Stimulated activated CD4-positive, alpha-beta T cell treated with anti-CD3 and anti-CD28 coated beads, Interleukin-1b, Interleukin-23, amount 100 ng/mL, for 1 hour (primary cell): ENCODE results near the gene AKNA.

Experiments used
- DNase-seq, 2 donors: peaks; one replicate each; pipeline ENCODE4 v3.0.0-alpha.2; 2020; ENCODE audit warnings: low read depth in 2 of 2

The AKNA gene

DNA sequence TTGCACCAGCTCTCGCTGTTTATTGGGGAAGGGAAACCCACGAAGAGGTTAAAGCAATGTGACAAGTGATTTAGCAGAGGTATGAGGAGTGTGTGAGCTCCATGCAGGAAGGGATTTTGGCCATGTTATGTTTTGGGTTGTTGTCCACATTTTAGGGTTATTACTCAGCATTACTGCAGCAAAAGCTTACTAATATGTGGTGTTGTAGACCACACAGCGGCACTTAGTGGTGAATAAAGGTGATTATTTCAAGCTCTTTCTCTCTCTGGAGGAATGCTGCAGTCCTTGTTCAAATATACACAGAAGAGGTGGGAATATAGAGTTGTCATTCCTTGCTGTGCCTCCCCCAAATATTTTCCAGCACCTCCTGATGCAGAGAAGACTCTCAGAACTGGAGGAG, 29.7 kb upstream of the AKNA start:
- DNase-seq: no peak

DNA sequence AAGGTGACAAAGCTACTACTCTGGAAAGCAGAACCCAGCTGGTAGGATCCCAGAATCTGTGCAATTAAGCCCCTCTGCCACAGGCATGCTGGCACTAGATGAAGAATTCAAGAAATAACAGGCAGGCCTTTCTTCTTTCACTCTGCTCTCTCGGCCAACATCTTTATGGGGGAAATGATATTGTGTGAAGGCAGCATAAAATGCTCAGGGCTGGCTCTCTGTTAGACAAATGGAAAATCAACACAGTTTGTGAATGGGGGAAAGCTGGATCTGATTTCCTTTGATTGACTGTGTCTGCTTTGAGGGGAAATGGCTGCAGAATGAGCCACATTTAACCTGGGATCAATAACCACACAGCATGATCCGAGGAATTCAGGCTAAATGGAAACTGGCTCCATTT, 29.1 kb upstream of the AKNA start:
- DNase-seq: no peak

DNA sequence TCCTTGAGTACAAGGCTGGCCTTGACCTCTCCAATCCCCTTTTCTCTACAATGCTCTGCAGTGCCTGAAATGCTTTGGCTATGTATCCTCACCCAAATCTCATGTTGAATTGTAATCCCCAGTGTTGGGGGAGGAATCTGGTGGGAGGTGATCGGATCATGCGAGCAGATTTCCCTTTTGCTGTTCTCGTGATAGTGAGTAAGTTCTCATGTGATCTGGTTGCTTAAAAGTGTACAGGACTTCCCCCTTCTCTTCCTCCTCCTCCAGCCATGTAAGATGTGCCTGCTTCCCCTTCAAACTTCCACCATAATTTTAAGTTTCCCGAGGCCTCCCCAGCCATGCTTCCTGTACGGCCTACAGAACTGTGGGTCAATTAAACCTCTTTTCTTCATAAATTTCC, 28.5 kb upstream of the AKNA start:
- no peak for DNase-seq

DNA sequence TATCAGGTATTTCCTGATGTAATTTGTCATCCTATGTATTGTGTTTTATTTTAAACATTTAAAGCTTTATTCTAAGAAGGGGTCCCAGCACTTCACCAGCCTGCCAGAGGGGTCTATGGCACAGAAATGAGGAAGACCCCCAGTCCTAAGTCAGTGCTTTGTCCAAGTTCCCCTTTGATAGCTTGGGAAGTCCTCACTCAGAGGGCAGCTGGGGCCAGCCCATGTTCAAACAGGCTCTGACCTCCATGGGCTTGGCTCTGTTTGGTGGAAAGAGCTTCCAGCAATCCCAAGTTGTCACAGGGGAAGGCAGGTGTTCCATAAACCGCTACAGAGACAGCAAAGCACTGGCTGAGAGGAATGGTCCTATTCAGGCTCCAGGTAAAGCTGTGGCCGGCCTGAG, 26.6 kb upstream of the AKNA start:
- DNase-seq: no peak

DNA sequence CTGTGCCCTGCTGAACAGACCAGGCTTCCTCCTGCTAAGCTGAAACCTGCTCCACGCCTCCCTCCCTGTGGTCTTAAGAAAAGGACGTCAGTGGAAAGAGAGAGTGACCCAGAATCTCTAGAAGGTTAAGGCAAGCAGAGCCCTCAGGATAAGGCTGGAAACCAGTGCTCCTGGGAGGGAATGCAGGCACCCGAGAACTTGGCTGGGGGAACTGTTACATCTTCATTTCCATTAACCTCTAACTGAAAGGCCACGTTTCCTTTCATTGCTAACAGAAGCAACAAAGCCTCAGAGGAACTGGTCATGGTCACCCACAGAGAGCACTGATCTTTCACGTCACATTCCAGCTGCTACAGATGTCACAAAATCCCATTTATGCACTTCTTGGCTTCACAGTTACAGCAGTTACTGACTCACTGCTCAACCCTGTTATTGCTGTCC, 26.1 kb upstream of the AKNA start:
- no peak for DNase-seq

DNA sequence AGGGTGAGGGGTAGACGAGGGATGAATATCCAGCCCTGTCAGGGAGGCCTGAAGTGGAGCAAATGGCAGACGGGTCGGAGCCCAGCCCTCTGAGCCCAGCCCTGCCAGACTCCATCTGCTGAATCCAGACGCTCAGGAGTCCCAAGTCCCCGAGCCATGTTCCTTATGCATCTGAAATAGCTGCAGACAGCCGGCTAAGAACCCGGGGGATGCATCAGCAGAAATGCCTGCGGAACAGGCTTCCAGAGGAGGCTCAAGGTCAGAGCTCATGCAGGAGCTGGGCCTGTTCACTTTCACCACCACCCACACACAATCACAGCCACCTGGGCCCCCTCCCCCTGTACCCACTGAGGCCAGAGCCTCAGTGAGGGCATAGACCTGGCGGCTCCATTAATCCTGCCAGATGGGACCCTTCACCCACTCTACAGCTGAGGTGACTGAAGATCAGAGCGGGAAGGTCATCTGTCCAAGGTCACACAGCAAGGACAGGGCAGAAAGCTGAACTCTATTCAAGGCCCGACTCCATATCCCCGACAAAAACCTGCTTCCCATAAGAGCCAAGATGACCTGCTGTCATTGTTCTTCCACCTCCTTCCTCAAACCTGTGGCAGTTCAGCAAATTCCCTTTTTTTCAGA, 24.4 kb upstream of the AKNA start:
- DNase-seq: no peak

DNA sequence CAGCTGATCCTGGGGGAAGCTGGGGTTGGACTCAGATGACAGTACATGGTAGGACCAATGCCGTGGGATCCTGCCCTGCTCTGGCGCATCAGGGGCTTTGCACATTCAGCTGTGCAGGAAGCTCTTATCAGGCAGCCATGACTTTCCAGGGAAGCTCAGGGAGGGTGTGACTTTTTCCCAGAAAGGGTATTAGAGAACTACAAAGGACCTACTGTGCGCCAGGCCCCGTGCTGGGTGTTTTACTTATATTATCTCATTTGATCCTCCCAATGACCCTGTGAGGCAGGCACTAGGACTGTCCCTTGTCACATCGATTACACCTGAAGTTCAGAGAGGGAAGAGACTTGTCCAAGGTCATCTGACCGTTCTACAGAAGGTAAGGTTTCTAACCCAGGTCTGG, 23.7 kb upstream of the AKNA start:
- no peak for DNase-seq

DNA sequence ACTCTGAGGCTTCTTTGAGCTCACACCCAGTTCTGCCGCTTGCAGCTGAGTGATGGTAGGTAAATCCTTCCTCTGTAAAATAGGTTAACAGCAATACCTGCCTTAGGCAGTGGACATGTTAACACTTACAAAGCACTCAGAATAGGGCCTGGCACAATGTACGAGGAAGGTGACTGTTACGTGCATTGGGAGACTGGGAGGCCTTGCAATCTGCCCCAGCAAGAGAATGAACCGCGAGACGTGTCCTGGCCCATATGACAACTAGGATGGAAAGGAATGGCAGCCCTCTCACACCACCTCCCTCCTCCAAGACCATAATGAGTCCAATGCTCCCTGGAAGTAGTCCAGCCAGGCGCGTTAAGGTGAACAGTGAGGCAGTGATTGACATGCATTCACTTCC, 23.1 kb upstream of the AKNA start:
- no peak for DNase-seq

DNA sequence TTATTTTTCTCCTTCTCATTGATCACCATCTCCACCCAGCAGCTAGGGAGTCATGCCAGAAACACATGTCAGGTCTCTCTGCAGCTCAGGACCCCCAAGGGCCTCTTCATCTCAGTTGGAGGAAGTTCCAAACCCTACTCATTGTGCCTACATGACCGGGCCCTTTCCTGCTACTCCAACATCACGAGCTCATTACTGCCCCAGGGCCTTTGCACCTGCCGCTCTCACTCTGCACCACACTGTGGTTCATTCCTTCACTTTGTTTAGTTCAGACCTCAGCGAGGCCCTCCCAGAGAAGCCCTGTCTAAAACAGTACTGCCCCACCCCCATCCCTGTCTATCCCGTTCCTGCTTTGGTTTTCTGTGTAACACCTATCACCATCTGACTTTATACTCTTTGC, 22.1 kb upstream of the AKNA start:
- no peak for DNase-seq

DNA sequence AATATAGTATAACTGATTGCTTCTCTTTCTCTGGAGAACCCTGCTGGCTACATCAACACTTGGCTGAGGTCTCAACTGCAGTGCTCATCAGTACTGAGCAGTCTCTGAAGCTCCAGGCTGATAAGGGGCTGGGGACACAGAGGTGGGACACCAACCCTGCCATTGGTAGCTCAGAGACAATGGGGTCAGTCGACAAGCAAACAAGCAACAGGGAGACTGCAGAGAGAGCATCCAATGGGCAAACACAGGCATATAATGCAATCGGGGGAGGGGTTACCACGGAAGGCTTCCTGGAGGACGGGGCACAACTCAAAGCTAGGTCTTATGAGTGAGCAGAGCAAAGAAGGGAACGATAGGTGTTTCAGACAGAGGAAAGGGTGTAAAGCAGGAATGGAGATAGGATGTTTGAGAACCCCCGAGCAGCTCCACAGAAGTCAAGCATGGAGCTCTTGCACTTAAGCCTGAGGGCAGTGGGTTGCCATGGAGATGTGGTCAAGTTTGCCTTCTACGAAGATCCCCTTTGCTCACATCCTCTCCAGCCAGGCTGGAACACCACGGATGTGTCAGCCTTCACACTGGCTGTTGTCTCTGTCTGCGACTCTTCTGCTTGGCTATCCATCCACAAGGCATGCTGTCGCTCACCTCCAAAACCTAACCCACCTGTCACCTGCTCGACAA, 21.5 kb upstream of the AKNA start:
- no peak for DNase-seq

DNA sequence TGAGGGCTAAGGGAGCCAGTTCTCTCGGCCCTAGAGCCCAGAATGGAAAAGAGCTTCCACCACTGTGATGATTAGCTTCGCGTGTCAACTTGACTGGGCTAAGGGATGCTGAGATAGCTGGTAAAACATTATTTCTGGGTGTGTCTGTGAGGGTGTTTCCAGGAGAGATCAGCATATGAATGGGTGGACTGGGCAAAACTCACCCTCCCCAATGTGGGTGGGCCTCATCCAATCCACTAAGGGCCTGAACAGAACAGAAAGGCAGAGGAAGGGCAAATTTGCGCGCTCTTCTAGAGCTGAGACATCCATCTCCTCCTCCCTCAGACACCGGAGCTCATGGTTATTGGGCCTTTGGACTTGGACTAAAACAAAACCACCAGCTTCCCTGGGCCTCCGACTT, 20.9 kb upstream of the AKNA start:
- no peak for DNase-seq

DNA sequence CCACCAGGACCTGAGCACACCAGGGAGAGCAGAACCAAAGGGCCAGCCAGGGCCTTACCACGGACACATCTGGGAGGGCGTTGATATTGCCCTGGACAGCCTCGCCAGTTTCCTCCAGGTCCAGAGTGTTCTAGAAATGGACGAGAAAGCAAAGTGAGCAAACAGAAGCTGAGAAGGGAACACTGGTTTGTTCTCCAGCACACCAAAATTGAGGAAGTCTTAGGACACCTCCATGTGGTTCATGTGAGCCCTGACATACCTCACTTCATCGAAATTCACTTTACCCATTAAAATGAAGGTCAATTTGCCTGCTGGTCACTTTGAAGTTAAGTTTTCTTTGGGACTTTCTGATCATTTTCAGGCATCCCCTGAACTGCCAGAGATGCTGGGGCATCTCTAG, 20.1 kb upstream of the AKNA start:
- DNase-seq: no peak

DNA sequence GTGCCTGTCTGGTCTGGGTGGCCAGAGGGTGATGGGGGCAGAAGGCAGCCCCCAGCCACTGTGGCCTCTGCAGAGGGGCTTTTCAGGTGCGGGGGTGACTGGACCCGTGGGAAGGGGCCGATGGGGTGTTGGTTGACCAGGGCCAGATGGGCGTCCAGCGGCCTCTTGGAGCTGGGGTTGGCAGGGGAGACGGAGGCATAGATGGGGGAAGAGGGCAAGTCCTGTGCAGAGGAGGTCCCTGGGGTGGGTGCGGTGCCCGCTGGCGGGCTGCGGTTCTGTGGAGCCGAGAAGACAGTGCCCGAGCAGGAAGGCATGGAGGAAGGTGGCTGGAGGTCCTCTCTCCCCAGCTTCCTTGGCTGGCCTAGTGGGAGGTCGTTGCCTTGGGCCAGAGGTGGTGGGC, 18.7 kb upstream of the AKNA start:
- DNase-seq: no peak

DNA sequence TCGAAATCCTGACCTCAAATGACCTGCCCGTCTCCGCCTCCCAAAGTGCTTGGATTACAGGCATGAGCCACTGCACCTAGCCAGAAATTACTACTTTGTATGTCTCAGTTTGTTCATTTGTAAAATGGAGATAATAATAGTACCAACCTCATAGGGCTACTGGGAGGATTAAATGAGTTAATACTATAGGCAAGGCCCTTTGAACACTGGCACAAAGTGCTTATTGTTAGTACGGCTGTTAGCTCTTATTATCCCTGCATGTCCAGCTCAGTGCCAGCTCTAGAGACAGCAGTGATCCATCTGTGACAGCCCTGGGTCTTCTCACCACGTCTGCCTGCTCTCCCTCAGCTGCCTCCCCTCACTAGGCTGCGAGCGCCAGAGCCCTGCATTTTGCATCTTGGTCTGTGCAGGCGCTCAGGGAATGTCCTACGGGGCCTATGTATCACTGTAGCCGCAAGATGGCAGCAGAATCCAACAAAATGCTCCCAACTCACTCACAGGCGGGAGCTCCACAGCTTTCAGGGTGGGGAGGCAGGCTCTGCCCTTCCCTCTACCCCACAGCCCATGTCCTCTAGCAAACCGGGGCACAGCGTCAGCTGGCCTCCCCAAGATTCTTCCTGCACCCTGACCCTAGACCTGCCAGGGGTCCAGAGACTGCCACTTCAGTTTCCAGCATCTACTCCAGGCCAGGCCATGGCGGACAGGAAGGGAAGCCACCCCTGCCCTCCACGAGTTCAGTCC, 17.7 kb upstream of the AKNA start:
- DNase-seq: peak; percentile 50 to 57

DNA sequence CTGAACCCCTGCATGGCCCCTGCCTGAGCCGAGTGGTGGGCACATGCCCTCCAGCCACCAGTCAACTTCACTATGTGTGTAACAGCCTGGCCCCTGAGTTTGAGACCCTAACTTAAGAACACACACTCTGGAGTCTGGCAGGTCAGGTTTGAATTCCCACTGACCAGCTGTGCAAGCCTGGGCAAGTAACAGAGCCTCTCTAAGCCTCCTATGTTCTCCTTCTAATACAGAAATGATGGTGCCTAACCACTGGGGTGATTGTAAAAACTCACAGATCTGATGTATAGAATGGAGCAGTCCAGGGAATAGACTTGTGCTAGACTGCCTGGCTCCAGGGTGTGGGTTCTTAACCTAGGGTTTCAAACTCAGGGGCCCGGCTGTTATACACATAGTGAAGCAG, 16.7 kb upstream of the AKNA start:
- DNase-seq: no peak

DNA sequence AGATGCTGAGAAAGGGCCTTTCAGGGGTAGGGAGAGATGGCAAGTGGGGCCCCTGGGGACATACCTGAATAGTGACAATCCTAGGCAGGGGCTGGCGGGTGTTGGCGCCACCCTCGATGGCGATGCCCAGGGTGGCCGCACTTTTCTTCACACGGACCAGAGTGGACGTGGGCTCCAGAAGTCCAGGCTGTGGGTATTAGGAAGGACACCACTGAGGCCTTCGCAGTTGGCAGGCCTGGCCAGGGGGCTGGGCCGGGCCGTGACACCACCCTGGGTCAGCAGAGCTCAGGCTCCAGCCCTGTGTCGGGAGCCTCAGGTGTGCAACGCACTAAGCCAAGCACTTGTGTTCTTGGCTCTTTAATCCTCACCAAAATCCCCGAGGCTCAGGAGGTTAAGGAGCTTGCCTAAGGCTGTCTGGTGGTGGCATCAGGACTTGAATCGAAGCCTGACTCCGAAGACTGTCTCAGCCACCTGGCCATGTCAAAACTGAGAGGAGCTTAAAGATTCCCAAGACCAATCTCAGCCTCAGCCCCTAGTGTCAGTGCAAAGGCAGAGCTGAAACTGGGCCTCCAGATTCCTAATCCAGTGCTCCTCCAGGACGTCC, 15.5 kb upstream of the AKNA start:
- DNase-seq: no peak

DNA sequence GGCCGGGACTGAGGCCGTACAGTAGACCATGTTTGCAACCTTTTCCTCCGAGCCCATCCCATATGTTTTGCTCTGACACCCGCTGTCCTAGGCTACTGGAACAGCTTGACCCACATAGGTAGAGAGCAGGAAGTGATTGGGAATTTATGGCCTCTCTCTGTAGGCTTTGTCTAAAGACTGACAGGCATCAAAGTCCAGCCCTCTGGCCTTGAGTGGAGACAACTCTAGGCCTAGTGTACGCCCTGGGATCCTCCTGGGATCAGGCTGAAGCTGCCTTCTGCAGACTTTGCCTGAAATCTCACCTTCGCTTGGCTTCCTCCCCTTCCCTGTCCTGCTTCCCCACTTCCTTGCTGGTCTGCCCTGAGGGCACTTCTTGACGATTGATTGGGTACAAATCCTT, 13.6 kb upstream of the AKNA start:
- no peak for DNase-seq

DNA sequence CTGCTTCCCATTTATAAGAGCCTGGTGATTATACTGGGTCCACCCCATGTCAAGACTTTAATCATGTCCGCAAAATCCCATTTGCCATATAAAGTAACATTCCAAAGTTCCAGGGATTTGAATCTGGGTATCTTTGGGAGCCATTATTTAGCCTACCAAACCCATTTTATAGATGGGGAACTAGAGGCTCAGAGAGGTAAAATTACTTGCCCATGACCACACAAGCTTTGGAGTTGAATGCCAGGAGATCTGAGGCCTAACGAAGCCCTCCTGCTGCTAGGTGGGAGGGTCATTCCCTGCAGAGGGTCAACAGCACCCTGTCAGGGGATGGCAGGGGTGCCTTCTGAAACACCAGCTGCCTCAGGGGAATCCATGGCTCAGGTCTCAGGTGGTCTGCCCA, 13.0 kb upstream of the AKNA start:
- DNase-seq: no peak

DNA sequence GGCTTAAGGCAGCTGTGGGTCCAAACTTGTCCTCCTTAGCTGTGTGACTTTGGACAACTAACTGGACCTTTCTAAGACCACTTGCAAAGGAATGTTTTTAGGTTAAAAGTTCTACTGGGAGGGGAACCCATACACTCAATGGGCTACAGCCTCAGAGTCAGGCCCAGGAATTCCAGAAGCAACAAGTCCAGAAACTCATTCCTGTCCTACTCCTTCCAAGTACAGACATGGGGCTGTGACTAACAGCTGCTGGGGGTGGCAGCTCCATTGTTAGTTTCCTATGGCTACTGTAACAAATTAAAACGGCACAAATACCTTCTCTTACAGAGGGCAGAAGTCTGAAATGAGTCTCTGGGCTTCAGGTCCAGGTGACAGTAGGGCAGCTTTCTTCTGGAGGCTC, 12.4 kb upstream of the AKNA start:
- DNase-seq: no peak

DNA sequence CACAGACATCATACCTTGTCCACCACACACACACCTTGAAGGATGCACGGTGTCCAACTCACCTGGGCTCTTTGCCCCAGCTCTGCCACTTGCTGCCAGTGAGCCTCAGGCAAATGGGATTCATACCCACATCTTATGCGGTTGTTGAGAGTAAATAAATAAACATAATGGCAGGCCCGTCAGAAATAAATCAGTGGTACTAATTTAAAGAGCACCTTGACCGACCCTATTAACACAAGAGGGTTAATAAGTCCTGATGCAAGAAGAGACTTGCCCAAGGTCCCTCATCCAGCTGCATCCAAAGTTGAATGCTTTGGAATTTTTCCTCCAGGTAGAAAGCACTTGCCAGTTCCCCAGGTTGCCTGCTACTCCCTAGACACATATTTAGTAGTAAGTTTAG, 11.6 kb upstream of the AKNA start:
- no peak for DNase-seq

DNA sequence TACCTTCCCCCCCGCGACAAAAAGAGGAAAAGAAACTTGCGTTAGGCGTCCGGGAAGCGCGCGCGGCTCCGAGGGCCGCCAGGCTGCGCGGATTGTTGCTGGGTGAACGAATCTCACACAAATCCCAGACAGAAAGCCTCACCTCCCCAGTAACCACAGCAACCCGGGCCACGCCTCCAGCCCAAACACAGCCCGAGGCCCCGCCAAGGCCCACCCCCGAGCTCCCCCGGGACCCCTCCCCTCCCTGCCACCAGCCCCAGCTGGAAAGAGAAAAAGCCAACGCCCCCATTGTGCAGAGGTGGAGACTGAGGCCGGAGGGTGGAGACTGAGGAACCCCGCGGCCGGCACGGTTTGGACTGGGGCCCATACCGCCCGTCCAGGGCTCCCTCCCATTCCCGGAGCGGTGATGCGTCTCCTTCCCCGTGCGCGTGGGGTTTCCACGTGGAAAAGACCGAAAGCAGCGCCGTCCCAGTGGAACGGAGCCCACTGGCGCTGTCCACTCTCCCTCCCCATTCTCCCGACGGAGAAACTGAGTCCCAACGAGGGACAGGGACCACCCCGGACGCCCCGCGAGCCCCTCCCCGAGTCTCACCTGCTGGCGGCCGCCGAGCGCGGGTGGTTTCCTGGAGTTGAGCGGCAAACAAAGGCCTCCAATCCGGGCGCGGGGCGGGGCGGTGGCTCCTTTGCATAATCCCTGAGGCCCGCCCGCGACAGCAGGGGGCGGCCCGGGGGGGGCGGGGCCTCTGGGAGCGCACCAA, 10.2 kb upstream of the AKNA start:
- peak; percentile 84 to 93 for DNase-seq

DNA sequence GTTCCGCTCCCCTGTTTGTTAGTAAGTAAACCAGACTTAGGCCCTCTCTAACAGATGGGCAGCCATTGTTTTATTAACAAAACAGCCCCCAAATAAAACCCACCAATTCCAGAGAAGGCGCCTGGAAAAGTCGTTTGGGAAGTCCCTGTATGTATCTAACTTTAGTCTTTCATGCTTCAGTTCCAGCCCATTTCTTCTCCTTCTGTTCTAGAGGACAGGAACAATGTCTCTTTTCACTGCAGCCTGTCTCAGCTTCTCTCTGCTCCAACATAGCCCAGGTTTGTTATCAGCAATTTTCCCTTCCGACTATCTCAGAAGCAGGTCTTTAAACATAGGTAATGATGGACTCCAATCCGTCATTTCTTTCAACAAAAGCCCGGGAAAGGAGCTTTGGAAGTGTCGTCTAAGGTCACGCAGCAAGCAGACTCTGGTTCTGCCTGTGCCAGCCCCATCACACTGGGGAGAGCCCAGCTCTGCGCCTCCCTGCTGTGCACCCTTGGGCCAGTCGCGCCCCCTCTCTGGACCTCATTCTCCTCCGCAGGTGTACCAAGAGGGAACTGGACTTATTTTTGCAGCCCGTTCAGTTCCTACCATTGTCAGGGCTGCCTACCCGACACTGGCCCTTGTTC, 9.6 kb upstream of the AKNA start:
- no peak for DNase-seq
